HG03108 (cell line): ENCODE measurements around the gene DGKZ.

ENCODE experiments used
- ATAC-seq: cut with Tn5 transposase; IDR thresholded peaks from one replicate; pipeline ENCODE4 v1.9.1; 2021; ENCODE audit warnings: moderate library complexity; ENCODE audit not compliant: unreplicated experiment

The DGKZ gene

GRCh38 chr11:46427364-46427763, 80.1 kb downstream of the DGKZ start:
- no peak for ATAC-seq

- no peak for ATAC-seq
Observed at GRCh38 chr11:46429717-46430116, 82.5 kb downstream of the DGKZ start.
